Adrenal gland (tissue), 5 donors: Measurements from ENCODE around the gene RIMKLB.

ENCODE experiments used
- CTCF ChIP-seq, 6 experiments: fragments of 450-650 bp in 4 of 6; fragments of 200-600 bp in 2 of 6; sonication (generic) in 1 of 6; IDR thresholded peaks; 1 replicate in 5 of 6; 2 replicates in 1 of 6; pipeline versions ENCODE4 v1.5.1 to v1.8.0; 2016 to 2021; ENCODE audit warnings: antibody characterized with exemption in 6 of 6, mild to moderate bottlenecking in 2 of 6, moderate library complexity in 1 of 6
- POLR2A ChIP-seq, 2 donors: fragments of 450-650 bp; IDR thresholded peaks; one replicate each; pipeline ENCODE4 v1.6.1; 2017; ENCODE audit warnings: antibody characterized with exemption in 2 of 2, mild to moderate bottlenecking in 2 of 2, moderate library complexity in 1 of 2
- donor health status: DM: no; HTN: no; CAD: no.

GRCh38 chr12:8648576-8649205 lies 49.1 kb upstream of the RIMKLB start:
- no peak for TF ChIP-seq CTCF (IDR thresholded peaks at IDR 0.05)
- no peak for TF ChIP-seq POLR2A (IDR thresholded peaks at IDR 0.05)
